HepG2 (cell line): Measurements from ENCODE around the gene EXOC5. TPM values are rescaled to one million over a fixed set of nuclear protein-coding genes. Genes with fewer than 3 reads are reported as not detected.

ENCODE experiments used
- ATAC-seq: fragments of 200-7000 bp; cut with Tn5 transposase; 3 replicates; pipeline ENCODE4 v1.9.1; 2020; ENCODE audit warnings: mild to moderate bottlenecking, moderate library complexity
- BruUV-seq: library from RNA; stranded (reverse); fragments of 400-500 nt; replicated peaks from 2 replicates; lab custom pipeline; 2021; lab: Mats Ljungman, UMichigan
- CTCF ChIA-PET: fragments of 300-600 bp; formaldehyde crosslinking; extraction: SDS; loops from one replicate; lab custom pipeline; 2021; ENCODE audit warnings: low total read pairs, inconsistent platforms, low intra/inter-chr PET ratio; lab: Yijun Ruan, JAX
- POLR2A ChIA-PET: fragments of 350-600 bp; sonication (Branson Sonifier 250); formaldehyde crosslinking; loops from one replicate; lab custom pipeline; 2020; ENCODE audit warnings: antibody characterized with exemption, inconsistent platforms; lab: Yijun Ruan, JAX
- DNase-seq: peaks from one replicate; pipeline ENCODE4 v3.0.0-alpha.2; 2015; ENCODE audit warnings: low spot score
- FAIRE-seq: peaks from 3 replicates; lab custom pipeline; 2011; peaks lifted over from hg19 to GRCh38; lab: Jason Lieb, UNC
- H2AFZ ChIP-seq: one replicate; pipeline ENCODE4 v1.6.1; 2011; ENCODE audit warnings: low read length, inconsistent platforms
- H3K27ac ChIP-seq: fragments of 300-600 bp; 3 replicates; pipeline ENCODE4 v1.8.0; 2011; ENCODE audit warnings: mixed run types, mild to moderate bottlenecking, mixed read lengths, low read length, inconsistent platforms; ENCODE audit not compliant: insufficient read depth; ENCODE audit errors: extremely low read length
- H3K27me3 ChIP-seq, 2 experiments: fragments of 200-600 bp in 1 of 2; 2 replicates in 1 of 2; 3 replicates in 1 of 2; pipeline versions ENCODE4 v1.6.0 to v1.8.0; 2011; ENCODE audit warnings: low read length in 2 of 2, mild to moderate bottlenecking in 2 of 2, moderate library complexity in 2 of 2, inconsistent platforms in 1 of 2; ENCODE audit not compliant: insufficient read depth in 2 of 2, control insufficient read depth in 1 of 2
- H3K36me3 ChIP-seq, 2 experiments: fragments of 200-600 bp in 1 of 2; replicated peaks in 1 of 2; 2 replicates in 1 of 2; 3 replicates in 1 of 2; pipeline versions ENCODE4 v1.5.1 to v1.8.0; 2011; ENCODE audit warnings: low read length in 2 of 2, inconsistent platforms in 1 of 2; ENCODE audit not compliant: insufficient read depth in 2 of 2, control insufficient read depth in 1 of 2
- H3K4me1 ChIP-seq: 2 replicates; pipeline ENCODE4 v1.5.1; 2012; ENCODE audit warnings: low read length, inconsistent platforms; ENCODE audit not compliant: insufficient read depth
- H3K4me2 ChIP-seq: 2 replicates; pipeline ENCODE4 v1.6.0; 2011; ENCODE audit warnings: low read depth, low read length, inconsistent platforms
- H3K4me3 ChIP-seq, 3 experiments: fragments of 200-600 bp in 1 of 3; sonication (generic), shearing (Covaris generic) in 1 of 3; replicated peaks in 1 of 3; 2 replicates each; pipeline ENCODE4 v1.5.1; 2011 to 2016; ENCODE audit warnings: low read length in 3 of 3, inconsistent platforms in 2 of 3, low read depth in 2 of 3, mild to moderate bottlenecking in 2 of 3, control low read depth in 1 of 3, mixed read lengths in 1 of 3; ENCODE audit not compliant: insufficient read depth in 1 of 3
- H3K79me2 ChIP-seq: one replicate; pipeline ENCODE4 v1.6.1; 2011; ENCODE audit warnings: low read length, inconsistent platforms; ENCODE audit not compliant: insufficient read depth
- H3K9ac ChIP-seq: 2 replicates; pipeline ENCODE4 v1.6.0; 2011; ENCODE audit warnings: mild to moderate bottlenecking, low read depth, low read length, inconsistent platforms; ENCODE audit not compliant: insufficient read depth
- H3K9me3 ChIP-seq: 2 replicates; pipeline ENCODE4 v1.5.1; 2012; ENCODE audit warnings: mild to moderate bottlenecking, low read length
- H4K20me1 ChIP-seq: 2 replicates; pipeline ENCODE4 v1.6.0; 2011; ENCODE audit warnings: inconsistent platforms, mild to moderate bottlenecking, low read length, moderate library complexity; ENCODE audit not compliant: insufficient read depth
- HBP1 ChIP-seq: IDR thresholded peaks from 2 replicates; pipeline ENCODE4 v1.6.1; 2016; ENCODE audit warnings: low read depth, control low read depth
- HCFC1 ChIP-seq: fragments of 150-350 bp; IDR thresholded peaks from 2 replicates; pipeline ENCODE4 v1.6.1; 2014; ENCODE audit warnings: low read depth, low read length
- LRRFIP1 ChIP-seq: sonication (generic); formaldehyde crosslinking; conservative IDR thresholded peaks from 2 replicates; pipeline ENCODE4 v1.4.0; 2020; ENCODE audit warnings: missing genetic modification reagents
- PTBP1 ChIP-seq: fragments of 200-400 bp; formaldehyde crosslinking; IDR thresholded peaks from 2 replicates; pipeline ENCODE4 v1.6.1; 2018; ENCODE audit warnings: low read length, low read depth; ENCODE audit not compliant: poor library complexity, severe bottlenecking
- ZNF20 ChIP-seq: sonication (generic); formaldehyde crosslinking; IDR thresholded peaks from 2 replicates; pipeline ENCODE4 v1.4.0; 2020; ENCODE audit warnings: mild to moderate bottlenecking, moderate library complexity, missing genetic modification reagents
- WGBS: methylation state at CpG from one replicate; pipeline ENCODE4 v1.1.6; 2017; ENCODE audit warnings: low lambda C conversion rate; 5-methylcytosine and 5-hydroxymethylcytosine counted together
- in situ Hi-C: cut with HindIII; loops from 2 replicates; pipeline ENCODE4 v1.10.0; 2017; ENCODE audit warnings: low pct_unique_long_range_greater_than_20kb; ENCODE audit not compliant: extremely low pct_ligation_motif_present
- intact Hi-C: fragments of 100-400 bp; cut with micrococcal nuclease; formaldehyde crosslinking; loops from one replicate; pipeline ENCODE4 v1.10.0; 2022; ENCODE audit not compliant: unreplicated experiment
- polyA plus RNA-seq, 8 experiments: library from polyadenylated mRNA; depleted of rRNA in 3 of 8; stranded (reverse) in 7 of 8; unstranded in 1 of 8; fragments of >200 nt; fragmentation: Illumina TruSeq in 4 of 8; extraction: Trizol in 4 of 8; gene quantifications; 2 replicates each; pipeline versions ENCODE4 v1.2.1 to v1.2.3, GENCODE V29; 2011 to 2016; ENCODE audit warnings: low read depth in 4 of 8, missing spikeins in 1 of 8, mixed read lengths in 1 of 8; ENCODE audit not compliant: insufficient read depth in 1 of 8
- total RNA-seq, 5 experiments: library from RNA; depleted of rRNA; stranded (reverse); fragments of >200 nt; fragmentation: Illumina TruSeq; extraction: Trizol; gene quantifications; 2 replicates each; pipeline ENCODE4 v1.2.3, GENCODE V29; 2016; ENCODE audit warnings: low read depth in 1 of 5
- TF ChIP-seq, protein P1 (sequence below): fragments of 450-650 bp; IDR thresholded peaks from 2 replicates; pipeline ENCODE4 v1.6.1; 2016

EXOC5 gene
- total and polyA plus RNA-seq, 2 of the 13 experiments (the other 11 are each of a cell fraction or from before 2014, with no cell fraction given) = 15.1 to 43.8 TPM

GRCh38 chr14:57254884-57255283 is 13.8 kb downstream of the EXOC5 start:
- no peak overlapping the region for H3K4me2 ChIP-seq
- H3K4me3 ChIP-seq = no peak overlapping the region
- FAIRE-seq (no peak), DNase-seq (no peak)
- H3K27me3 ChIP-seq = no peaks in the 10 kb centered on the region
- POLR2A ChIA-PET = no interaction called here
- intact Hi-C loops = no loop called here
- in situ Hi-C loops = no loop called here
- H3K9me3 ChIP-seq = no peaks in the 10 kb centered on the region
- 0 out of 5 replicates have a peak, but pooled peaks cover 0 to 5% of the 10 kb centered on the region in 2 experiments for H3K36me3 ChIP-seq
- no peak overlapping the region for H3K9ac ChIP-seq
- TF ChIP-seq HBP1 (CRISPR knock-in tag) (no peak), ZNF20 (CRISPR knock-in tag) (no peak)
- TF ChIP-seq, protein P1, sequence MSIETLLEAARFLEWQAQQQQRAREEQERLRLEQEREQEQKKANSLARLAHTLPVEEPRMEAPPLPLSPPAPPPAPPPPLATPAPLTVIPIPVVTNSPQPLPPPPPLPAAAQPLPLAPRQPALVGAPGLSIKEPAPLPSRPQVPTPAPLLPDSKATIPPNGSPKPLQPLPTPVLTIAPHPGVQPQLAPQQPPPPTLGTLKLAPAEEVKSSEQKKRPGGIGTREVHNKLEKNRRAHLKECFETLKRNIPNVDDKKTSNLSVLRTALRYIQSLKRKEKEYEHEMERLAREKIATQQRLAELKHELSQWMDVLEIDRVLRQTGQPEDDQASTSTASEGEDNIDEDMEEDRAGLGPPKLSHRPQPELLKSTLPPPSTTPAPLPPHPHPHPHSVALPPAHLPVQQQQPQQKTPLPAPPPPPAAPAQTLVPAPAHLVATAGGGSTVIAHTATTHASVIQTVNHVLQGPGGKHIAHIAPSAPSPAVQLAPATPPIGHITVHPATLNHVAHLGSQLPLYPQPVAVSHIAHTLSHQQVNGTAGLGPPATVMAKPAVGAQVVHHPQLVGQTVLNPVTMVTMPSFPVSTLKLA = no peak
- TF ChIP-seq, all 625 proteins: peak for 0
- Histone ChIP-seq H2AFZ (no peak overlapping the region), H4K20me1 (no peaks in the 10 kb centered on the region; the same call in 1 of the 2 replicates), H3K79me2 (peaks cover 74% of the 10 kb centered on the region), H3K27ac (no peak overlapping the region), H3K4me1 (no peaks in the 10 kb centered on the region)
- CTCF ChIA-PET = no interaction called here
- BruUV-seq = no TSS peak
- no peak for ATAC-seq

GRCh38 chr14:57246933-57247657 is 21.6 kb downstream of the EXOC5 start:
- no peak overlapping the region for H2AFZ ChIP-seq
- no peaks in the 10 kb centered on the region for H3K9me3 ChIP-seq
- no peaks in the 10 kb centered on the region for H4K20me1 ChIP-seq
- H3K4me1 ChIP-seq = no peaks in the 10 kb centered on the region
- TF ChIP-seq LRRFIP1 (CRISPR knock-in tag) (no peak), HCFC1 (no peak), PTBP1 (no peak)
- CTCF ChIA-PET = no interaction called here
- in situ Hi-C loops (no loop called here), intact Hi-C loops (no loop called here)
- ATAC-seq = no peak
- peaks cover 19% of the 10 kb centered on the region for H3K79me2 ChIP-seq
- no peak for DNase-seq
- no peaks in the 10 kb centered on the region for H3K27me3 ChIP-seq
- POLR2A ChIA-PET = no interaction called here
- no peak overlapping the region for H3K27ac ChIP-seq
- peaks cover 0 to 8% of the 10 kb centered on the region in 2 experiments; a peak in 1 of 5 replicates for H3K36me3 ChIP-seq
- 95% methylated on average over 2 of the region's 2 CpGs for WGBS
- H3K9ac ChIP-seq = no peak overlapping the region
- FAIRE-seq = no peak
- no peak overlapping the region for H3K4me3 ChIP-seq
- BruUV-seq = no TSS peak
- no peak overlapping the region for H3K4me2 ChIP-seq
